Activated CD4-positive, alpha-beta T cell treated with anti-CD3 and anti-CD28 coated beads for 1 hour (primary cell): ENCODE data around the gene RPLP2.

ENCODE experiments used
- DNase-seq: peaks from one replicate; pipeline ENCODE4 v3.0.0-alpha.2; 2020

Gene RPLP2

GRCh38 chr11:839280-839623, 29.5 kb downstream of the RPLP2 start:
- DNase-seq = no peak

- no peak for DNase-seq
These were observed 30.3 kb downstream of the RPLP2 start for GRCh38 chr11:839875-840617.

- no peak for DNase-seq
These were observed 32.2 kb downstream of the RPLP2 start for GRCh38 chr11:841981-842369.

- DNase-seq = peak; percentile 78
These were observed 32.7 kb downstream of the RPLP2 start, which contains the start of the genes POLR2L and TSPAN4 for GRCh38 chr11:842370-843002. Gene POLR2L (minus strand): TSS chr11:842529. CDS start chr11:842508, 21 bp downstream. Gene TSPAN4 (plus strand): TSS chr11:842852. CDS start chr11:850305, 7,453 bp downstream.

- DNase-seq = no peak
These were observed 33.4 kb downstream of the RPLP2 start for GRCh38 chr11:843086-843734.

GRCh38 chr11:843818-844692, 34.3 kb downstream of the RPLP2 start:
- no peak for DNase-seq

GRCh38 chr11:844693-845644, 35.2 kb downstream of the RPLP2 start:
- no peak for DNase-seq

GRCh38 chr11:845872-846495, 36.2 kb downstream of the RPLP2 start:
- no peak for DNase-seq

- DNase-seq = no peak
These were observed 36.8 kb downstream of the RPLP2 start for GRCh38 chr11:846496-847098.

GRCh38 chr11:847876-848275, 38.1 kb downstream of the RPLP2 start:
- no peak for DNase-seq

- peak; percentile 51 for DNase-seq
These were observed 38.7 kb downstream of the RPLP2 start for GRCh38 chr11:848380-848931.

GRCh38 chr11:849104-849824, 39.5 kb downstream of the RPLP2 start:
- DNase-seq = no peak

- no peak for DNase-seq
These were observed 40.4 kb downstream of the RPLP2 start for GRCh38 chr11:849951-850774.

GRCh38 chr11:850775-851763, 41.3 kb downstream of the RPLP2 start:
- no peak for DNase-seq

GRCh38 chr11:852762-853161, 43.0 kb downstream of the RPLP2 start:
- DNase-seq = no peak

GRCh38 chr11:853682-854448, 44.1 kb downstream of the RPLP2 start:
- DNase-seq = no peak
